Measurements from ENCODE around the gene PTP4A2. TPM values are rescaled to one million over a fixed set of nuclear protein-coding genes. Genes with fewer than 3 reads are reported as not detected.

PTP4A2 gene
- total RNA-seq, 2 donors from 2014 or later, result 133 to 196 TPM

DNA sequence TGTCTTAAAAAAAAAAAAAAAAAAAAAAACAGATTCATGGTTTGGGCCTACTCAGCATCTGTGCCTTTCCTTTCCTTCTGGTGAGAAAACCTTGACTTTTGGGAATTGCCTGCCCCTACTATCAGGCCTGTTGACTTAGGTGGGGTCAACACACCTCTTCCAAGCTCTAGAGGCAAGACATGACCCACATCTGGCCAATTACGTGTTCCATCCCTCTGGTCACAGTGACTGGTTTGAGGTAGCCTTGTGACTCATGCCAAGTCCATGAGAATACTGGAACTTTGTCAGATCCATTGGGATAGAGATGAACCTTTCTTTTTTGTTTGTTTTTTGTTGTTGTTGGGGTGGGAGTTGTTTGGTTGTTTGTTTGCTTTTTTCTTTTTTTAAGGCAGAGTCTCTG is 38.2 kb upstream of the PTP4A2 start:
- H3K27me3 ChIP-seq (replicated peaks; ENCODE audit: insufficient read depth), result no peaks in the 10 kb centered on the region
- WGBS, result 100% methylated on average over 1 of the region's 1 CpG
- no peaks in the 10 kb centered on the region for H3K4me1 ChIP-seq (replicated peaks)
- no peak for TF ChIP-seq POLR2AphosphoS5 (IDR thresholded peaks at IDR 0.05)
- H3K9me3 ChIP-seq, result no peaks in the 10 kb centered on the region
- H3K4me3 ChIP-seq, result no peak overlapping the region
- H3K27ac ChIP-seq, result no peak overlapping the region
- no peaks in the 10 kb centered on the region for H3K36me3 ChIP-seq
- no peak for DNase-seq (ENCODE audit: low spot score)
- intact Hi-C loops (cut with DNase I), result loop anchor here (5.0 kb wide), 1 partner anchor 86 kb away; no protein-coding TSS in a partner anchor

DNA sequence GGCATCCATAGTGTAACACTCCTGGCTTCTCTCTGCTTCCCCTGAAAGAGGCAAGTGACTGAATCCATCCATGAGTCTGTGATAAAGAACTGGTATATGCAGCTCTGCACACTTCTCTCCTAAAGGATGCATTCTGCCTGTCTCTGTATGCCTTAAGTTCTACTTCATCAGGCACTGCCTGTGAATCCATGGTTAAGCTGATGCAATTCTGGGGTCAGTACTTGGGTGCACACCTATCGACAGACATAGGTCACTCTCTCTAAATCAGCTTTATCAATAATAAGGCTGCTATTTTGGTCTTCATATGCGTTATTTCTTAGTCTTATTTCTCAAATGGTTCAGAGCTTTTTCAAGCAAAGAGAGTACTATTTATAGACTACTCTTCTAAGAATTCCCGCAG is 32.7 kb upstream of the PTP4A2 start:
- H3K9me3 ChIP-seq, result no peaks in the 10 kb centered on the region
- intact Hi-C loops (cut with DNase I), result no loop called here
- no peak overlapping the region for H3K27ac ChIP-seq
- H3K4me1 ChIP-seq (replicated peaks), result no peaks in the 10 kb centered on the region
- H3K36me3 ChIP-seq, result no peaks in the 10 kb centered on the region
- H3K27me3 ChIP-seq (replicated peaks; ENCODE audit: insufficient read depth), result no peaks in the 10 kb centered on the region
- 91% methylated on average over 3 of the region's 3 CpGs for whole genome bisulfite sequencing
- TF ChIP-seq, protein P1, sequence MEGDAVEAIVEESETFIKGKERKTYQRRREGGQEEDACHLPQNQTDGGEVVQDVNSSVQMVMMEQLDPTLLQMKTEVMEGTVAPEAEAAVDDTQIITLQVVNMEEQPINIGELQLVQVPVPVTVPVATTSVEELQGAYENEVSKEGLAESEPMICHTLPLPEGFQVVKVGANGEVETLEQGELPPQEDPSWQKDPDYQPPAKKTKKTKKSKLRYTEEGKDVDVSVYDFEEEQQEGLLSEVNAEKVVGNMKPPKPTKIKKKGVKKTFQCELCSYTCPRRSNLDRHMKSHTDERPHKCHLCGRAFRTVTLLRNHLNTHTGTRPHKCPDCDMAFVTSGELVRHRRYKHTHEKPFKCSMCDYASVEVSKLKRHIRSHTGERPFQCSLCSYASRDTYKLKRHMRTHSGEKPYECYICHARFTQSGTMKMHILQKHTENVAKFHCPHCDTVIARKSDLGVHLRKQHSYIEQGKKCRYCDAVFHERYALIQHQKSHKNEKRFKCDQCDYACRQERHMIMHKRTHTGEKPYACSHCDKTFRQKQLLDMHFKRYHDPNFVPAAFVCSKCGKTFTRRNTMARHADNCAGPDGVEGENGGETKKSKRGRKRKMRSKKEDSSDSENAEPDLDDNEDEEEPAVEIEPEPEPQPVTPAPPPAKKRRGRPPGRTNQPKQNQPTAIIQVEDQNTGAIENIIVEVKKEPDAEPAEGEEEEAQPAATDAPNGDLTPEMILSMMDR (IDR thresholded peaks at IDR 0.05), result no peak
- TF ChIP-seq POLR2A (IDR thresholded peaks at IDR 0.05), result no peak
- TF ChIP-seq POLR2AphosphoS5 (IDR thresholded peaks at IDR 0.05), result no peak
- no peak for DNase-seq (ENCODE audit: low spot score)
- no peak overlapping the region for H3K4me3 ChIP-seq

DNA sequence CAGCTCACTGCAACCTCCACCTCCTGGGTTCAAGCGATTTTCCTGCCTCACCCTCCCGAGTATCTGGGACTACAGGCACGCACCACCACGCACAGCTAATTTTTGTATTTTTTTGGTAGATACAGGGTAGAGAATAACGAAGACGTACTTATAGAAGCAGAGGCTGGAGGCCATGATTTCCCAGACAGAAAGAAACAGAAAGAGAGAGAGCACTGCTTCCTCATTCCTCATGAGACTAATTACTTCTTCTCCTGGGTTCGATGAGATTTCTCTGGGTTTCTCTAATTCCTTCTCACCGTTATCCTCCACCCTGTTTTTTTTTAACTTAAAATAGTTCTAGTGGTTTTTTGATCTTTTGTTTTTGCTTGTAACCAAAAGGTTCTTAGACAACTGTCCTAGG is 23.4 kb upstream of the PTP4A2 start:
- Histone ChIP-seq H3K27me3 (replicated peaks; ENCODE audit: insufficient read depth) (no peaks in the 10 kb centered on the region), H3K27ac (no peak overlapping the region), H3K4me1 (replicated peaks) (no peaks in the 10 kb centered on the region), H3K4me3 (no peak overlapping the region), H3K36me3 (no peaks in the 10 kb centered on the region), H3K9me3 (no peaks in the 10 kb centered on the region)
- no peak for TF ChIP-seq POLR2AphosphoS5 (IDR thresholded peaks at IDR 0.05)
- TF ChIP-seq POLR2A (IDR thresholded peaks at IDR 0.05), result no peak
- TF ChIP-seq, protein P1 (IDR thresholded peaks at IDR 0.05), result no peak
- DNase-seq (ENCODE audit: low spot score), result no peak
- intact Hi-C loops (cut with DNase I), result loop anchor here (10.0 kb wide), 1 partner anchor 167 kb away; no protein-coding TSS in a partner anchor
- WGBS, result 85% methylated on average over 8 of the region's 8 CpGs

DNA sequence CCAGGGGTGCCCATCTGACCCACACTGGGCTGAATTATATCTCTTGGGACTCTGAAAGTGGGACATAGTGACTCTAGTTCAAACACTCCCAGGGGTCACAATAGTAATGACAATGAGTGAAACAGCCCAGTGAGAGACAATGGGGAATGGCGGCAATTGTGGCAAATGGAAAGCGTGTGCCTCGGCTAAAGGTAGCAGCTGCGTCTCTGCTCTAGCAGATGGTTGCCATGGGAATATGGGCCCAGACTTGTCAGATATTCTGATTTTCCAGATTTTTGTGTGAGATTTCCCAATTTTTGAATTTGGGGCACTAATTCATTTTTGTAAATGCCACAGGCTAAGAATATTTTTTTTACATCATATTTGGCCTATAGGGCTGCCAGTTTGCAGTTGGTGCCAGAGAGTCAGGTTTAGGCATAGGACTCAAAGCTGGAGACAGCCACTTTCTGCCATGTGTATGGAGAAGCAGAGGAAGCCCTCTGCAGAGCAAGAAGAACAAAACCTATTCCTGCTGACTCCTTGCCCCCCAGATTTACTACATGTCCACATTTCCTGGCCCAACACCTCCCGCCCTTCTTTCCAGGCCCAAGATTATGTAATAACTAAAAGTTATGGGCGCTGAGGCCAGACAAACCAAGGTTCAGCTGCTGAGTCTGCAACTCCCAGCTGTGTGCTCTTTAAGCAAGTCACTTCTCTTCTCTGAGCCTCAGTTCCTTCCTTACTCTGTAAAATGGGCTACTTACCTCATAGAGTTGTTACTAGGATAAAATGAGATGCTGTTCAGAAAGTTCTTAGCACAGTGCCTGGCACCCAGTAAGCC is 21.6 kb upstream of the PTP4A2 start:
- no peak for TF ChIP-seq POLR2A (IDR thresholded peaks at IDR 0.05)
- TF ChIP-seq, protein P1 (IDR thresholded peaks at IDR 0.05), result no peak
- no peak for TF ChIP-seq POLR2AphosphoS5 (IDR thresholded peaks at IDR 0.05)
- H3K4me3 ChIP-seq, result no peak overlapping the region
- no peak overlapping the region for H3K27ac ChIP-seq
- 85% methylated on average over 6 of the region's 6 CpGs for WGBS
- H3K4me1 ChIP-seq (replicated peaks), result no peaks in the 10 kb centered on the region
- no peaks in the 10 kb centered on the region for H3K36me3 ChIP-seq
- no peaks in the 10 kb centered on the region for H3K27me3 ChIP-seq (replicated peaks; ENCODE audit: insufficient read depth)
- H3K9me3 ChIP-seq, result no peaks in the 10 kb centered on the region
- intact Hi-C loops (cut with DNase I), result loop anchor here (10.0 kb wide), 1 partner anchor 165 kb away; no protein-coding TSS in a partner anchor
- no peak for DNase-seq (ENCODE audit: low spot score)

DNA sequence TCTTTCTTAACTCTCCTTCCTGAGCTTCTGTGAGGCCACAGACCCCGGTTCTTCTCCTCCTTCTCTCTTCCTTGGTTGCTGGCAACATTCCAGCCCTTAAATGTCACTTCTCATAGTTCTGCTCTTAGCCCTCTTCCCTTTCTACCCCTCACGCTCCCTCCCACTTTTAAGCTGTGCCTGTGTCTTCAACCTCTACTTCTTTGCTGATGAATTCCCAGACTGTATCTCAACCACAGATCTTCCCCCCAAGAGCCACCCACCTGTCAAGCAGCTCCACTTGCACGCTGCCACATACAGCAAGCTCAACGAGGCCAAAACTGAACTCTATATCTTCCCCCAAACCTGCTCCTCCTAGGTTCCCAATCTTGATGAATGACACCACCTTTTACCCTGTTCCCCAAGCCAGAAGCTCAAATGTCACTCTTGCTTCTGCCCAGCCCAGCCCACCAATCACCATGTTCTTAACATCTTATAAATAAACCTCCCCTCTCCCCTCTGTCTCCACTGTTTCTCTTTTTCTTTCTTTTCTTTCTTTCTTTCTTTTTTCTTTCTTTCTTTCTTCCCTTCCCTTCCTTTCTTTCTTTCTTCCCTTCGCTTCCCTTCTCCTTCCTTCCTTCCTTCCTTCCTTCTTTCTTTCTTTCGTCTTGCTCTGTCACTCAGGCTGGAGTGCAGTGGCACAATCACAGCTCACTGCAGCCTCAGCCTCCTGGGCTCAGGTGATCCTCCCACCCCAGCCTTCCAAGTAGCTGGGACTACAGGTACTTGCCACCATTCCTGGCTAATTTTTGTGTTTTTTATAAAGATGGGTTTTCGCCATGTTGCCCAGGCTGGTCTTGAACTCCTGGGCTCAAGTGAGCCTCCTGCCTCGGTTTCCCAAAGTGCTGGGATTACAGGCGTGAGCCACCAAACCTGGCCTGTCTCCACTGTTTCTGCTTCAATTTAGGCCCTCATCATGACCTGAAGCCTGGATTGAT is 19.8 kb upstream of the PTP4A2 start:
- DNase-seq (ENCODE audit: low spot score), result no peak
- Histone ChIP-seq H3K9me3 (no peaks in the 10 kb centered on the region), H3K27ac (no peak overlapping the region), H3K4me1 (replicated peaks) (no peaks in the 10 kb centered on the region), H3K4me3 (no peak overlapping the region), H3K36me3 (no peaks in the 10 kb centered on the region), H3K27me3 (replicated peaks; ENCODE audit: insufficient read depth) (no peaks in the 10 kb centered on the region)
- intact Hi-C loops (cut with DNase I), result no loop called here
- WGBS, result 77% methylated on average over 9 of the region's 9 CpGs
- TF ChIP-seq, protein P1 (IDR thresholded peaks at IDR 0.05), result no peak
- TF ChIP-seq POLR2A (IDR thresholded peaks at IDR 0.05) (no peak), POLR2AphosphoS5 (IDR thresholded peaks at IDR 0.05) (no peak)
